ENCODE measurements around the gene HSDL1. TPM values are rescaled to one million over a fixed set of nuclear protein-coding genes. Genes with fewer than 3 reads are reported as not detected.

The HSDL1 gene
- total RNA-seq, 1 experiment from 2014 or later, result 34.2 TPM

DNA sequence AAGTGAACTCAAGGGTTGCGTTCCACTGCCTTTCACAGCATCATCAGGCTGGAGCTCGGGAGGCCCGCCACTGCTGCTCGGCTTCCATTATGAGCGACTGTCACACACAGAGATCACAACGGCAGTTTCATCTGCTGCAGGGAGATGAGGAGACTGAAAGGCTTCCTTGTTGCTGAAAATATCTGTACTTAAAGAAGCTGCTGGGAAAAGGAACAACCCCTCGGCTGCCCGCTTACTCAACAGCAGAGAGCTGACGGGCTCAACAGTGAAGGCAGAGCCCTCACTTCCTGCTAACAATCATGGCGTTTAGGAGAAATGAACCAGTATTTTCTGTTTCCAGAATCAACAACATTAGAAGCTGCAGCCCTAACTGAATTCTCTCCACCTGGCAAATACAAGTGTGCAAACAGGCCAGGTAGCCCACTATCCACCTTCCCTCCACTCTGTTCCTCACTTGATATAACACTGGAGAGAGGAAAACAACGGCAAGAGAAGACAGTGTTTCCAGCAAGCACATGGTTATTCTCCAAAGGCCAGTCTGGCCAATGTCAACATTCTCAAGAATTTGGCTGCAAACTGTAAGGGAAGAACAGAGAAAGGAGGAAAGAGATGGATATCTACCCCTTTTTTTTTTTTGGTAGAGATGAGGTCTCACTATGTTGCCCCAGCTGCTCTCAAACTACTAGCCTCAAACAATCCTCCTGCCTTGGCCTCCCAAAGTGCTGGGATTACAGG lies 62.0 kb downstream of the HSDL1 start:
- Histone ChIP-seq H3K14ac (ENCODE audit: insufficient read depth, low read length) (no peak overlapping the region), H2BK5ac (ENCODE audit: insufficient read length, low read length) (no peak overlapping the region), H4K5ac (ENCODE audit: insufficient read length, low read depth, low read length) (no peak overlapping the region), H3K56ac (ENCODE audit: insufficient read length, low read depth, low read length) (no peak overlapping the region), H3K4ac (ENCODE audit: low read depth, low read length) (no peak overlapping the region), H2AK5ac (ENCODE audit: insufficient read length, low read length) (no peak overlapping the region), H2BK12ac (ENCODE audit: insufficient read length, low read depth, low read length) (no peak overlapping the region), H3K27me3 (ENCODE audit: insufficient read depth, low read length) (no peaks in the 10 kb centered on the region), H3K9me3 (ENCODE audit: control insufficient read depth, low read depth, low read length) (no peaks in the 10 kb centered on the region), H3K27ac (ENCODE audit: insufficient read length, low read depth, low read length) (no peak overlapping the region), H3K79me2 (ENCODE audit: insufficient read depth, low read length) (no peaks in the 10 kb centered on the region), H2AFZ (ENCODE audit: low read length) (no peak overlapping the region), H3T11ph (ENCODE audit: low read length) (no peak overlapping the region), H4K8ac (replicated peaks; ENCODE audit: insufficient read length, low read depth, low read length) (no peak overlapping the region), H2BK120ac (ENCODE audit: low read depth, low read length, poor library complexity, severe bottlenecking) (no peak overlapping the region), H3K79me1 (ENCODE audit: insufficient read depth, low read depth, low read length, poor library complexity, severe bottlenecking) (no peaks in the 10 kb centered on the region), H2BK15ac (ENCODE audit: low read depth, low read length) (no peak overlapping the region), H3K4me2 (ENCODE audit: insufficient read depth, insufficient read length, low read length) (no peak overlapping the region), H3K23me2 (ENCODE audit: insufficient read length, low read depth, low read length, poor library complexity, severe bottlenecking) (no peaks in the 10 kb centered on the region), H3K23ac (ENCODE audit: insufficient read length, low read depth, low read length) (no peak overlapping the region), H3K4me1 (ENCODE audit: insufficient read depth, low read length) (no peaks in the 10 kb centered on the region), H4K91ac (ENCODE audit: insufficient read length, low read depth, low read length) (no peak overlapping the region), H2BK20ac (ENCODE audit: low read depth, low read length, poor library complexity, severe bottlenecking) (no peak overlapping the region), H3K18ac (ENCODE audit: insufficient read length, low read depth, low read length) (no peak overlapping the region), H4K20me1 (ENCODE audit: control insufficient read depth, insufficient read depth, insufficient read length) (no peaks in the 10 kb centered on the region), H3K9ac (ENCODE audit: extremely low read depth, insufficient read length, low read length) (no peak overlapping the region)
- no peaks in the 10 kb centered on the region for H3K27me3 Mint-ChIP-seq (ENCODE audit: low read depth)
- no peak for TF ChIP-seq CTCF (conservative IDR thresholded peaks at IDR 0.05)
- H3K36me3 Mint-ChIP-seq (ENCODE audit: insufficient read depth in 1 of 3, low read depth in 3 of 3), result peaks cover 13 to 72% (median 53%) of the 10 kb centered on the region in 3 experiments; a peak in 6 of 7 replicates
- no peak for DNase-seq
- no peaks in the 10 kb centered on the region for H3K9me3 Mint-ChIP-seq
- H3K4me1 Mint-ChIP-seq, result no peaks in the 10 kb centered on the region
- H3K27ac Mint-ChIP-seq, result no peak overlapping the region
- WGBS (ENCODE audit: extremely low coverage, insufficient read length, low lambda C conversion rate), result no CpG with 5 or more reads among the region's 11 CpGs
- no peak overlapping the region for H3K4me3 Mint-ChIP-seq

All from H9 (cell line).